ENCODE measurements around the gene LUC7L3.

Gene LUC7L3

GRCh38 chr17:50681263-50682200 lies 37.9 kb upstream of the LUC7L3 start:
- Histone ChIP-seq H3K36me3 (ENCODE audit: control insufficient read depth in 1 of 2, insufficient read depth in 2 of 2, low read length in 2 of 2) (no peaks in the 10 kb centered on the region), H3K9me3 (ENCODE audit: control insufficient read depth in 1 of 2, low read length in 2 of 2) (no peaks in the 10 kb centered on the region), H3K4me1 (ENCODE audit: control insufficient read depth in 1 of 2, insufficient read depth in 2 of 2, low read length in 2 of 2) (peaks cover 7% of the 10 kb centered on the region in 2 donors), H3K27ac (ENCODE audit: low read length) (no peak overlapping the region), H3K4me3 (ENCODE audit: low read depth in 1 of 2, low read length in 2 of 2) (peak overlapping the region in 1 of 2 donors; percentile 33), H3K27me3 (ENCODE audit: low read depth, low read length) (no peaks in the 10 kb centered on the region)

GRCh38 chr17:50682441-50682840 lies 37.0 kb upstream of the LUC7L3 start:
- Histone ChIP-seq H3K9me3 (ENCODE audit: control insufficient read depth in 1 of 2, low read length in 2 of 2) (no peaks in the 10 kb centered on the region), H3K27me3 (ENCODE audit: low read depth, low read length) (no peaks in the 10 kb centered on the region), H3K27ac (ENCODE audit: low read length) (no peak overlapping the region), H3K4me1 (ENCODE audit: control insufficient read depth in 1 of 2, insufficient read depth in 2 of 2, low read length in 2 of 2) (peaks cover 11 to 13% of the 10 kb centered on the region in 2 donors), H3K4me3 (ENCODE audit: low read depth in 1 of 2, low read length in 2 of 2) (no peak overlapping the region), H3K36me3 (ENCODE audit: control insufficient read depth in 1 of 2, insufficient read depth in 2 of 2, low read length in 2 of 2) (no peaks in the 10 kb centered on the region)

- H3K4me1 ChIP-seq (ENCODE audit: control insufficient read depth in 1 of 2, insufficient read depth in 2 of 2, low read length in 2 of 2): peaks cover 13 to 16% of the 10 kb centered on the region in 2 donors
- no peak overlapping the region for H3K27ac ChIP-seq (ENCODE audit: low read length)
- H3K9me3 ChIP-seq (ENCODE audit: control insufficient read depth in 1 of 2, low read length in 2 of 2): no peaks in the 10 kb centered on the region
- no peaks in the 10 kb centered on the region for H3K36me3 ChIP-seq (ENCODE audit: control insufficient read depth in 1 of 2, insufficient read depth in 2 of 2, low read length in 2 of 2)
- no peak overlapping the region for H3K4me3 ChIP-seq (ENCODE audit: low read depth in 1 of 2, low read length in 2 of 2)
- no peaks in the 10 kb centered on the region for H3K27me3 ChIP-seq (ENCODE audit: low read depth, low read length)
These were observed 36.5 kb upstream of the LUC7L3 start for GRCh38 chr17:50682938-50683337.

- Histone ChIP-seq H3K27me3 (ENCODE audit: low read depth, low read length) (no peaks in the 10 kb centered on the region), H3K9me3 (ENCODE audit: control insufficient read depth in 1 of 2, low read length in 2 of 2) (no peaks in the 10 kb centered on the region), H3K27ac (ENCODE audit: low read length) (no peak overlapping the region), H3K36me3 (ENCODE audit: control insufficient read depth in 1 of 2, insufficient read depth in 2 of 2, low read length in 2 of 2) (no peaks in the 10 kb centered on the region), H3K4me3 (ENCODE audit: low read depth in 1 of 2, low read length in 2 of 2) (no peak overlapping the region), H3K4me1 (ENCODE audit: control insufficient read depth in 1 of 2, insufficient read depth in 2 of 2, low read length in 2 of 2) (peaks cover 13 to 16% of the 10 kb centered on the region in 2 donors)
These were observed 35.7 kb upstream of the LUC7L3 start for GRCh38 chr17:50683434-50684287.

- H3K9me3 ChIP-seq (ENCODE audit: control insufficient read depth in 1 of 2, low read length in 2 of 2): no peaks in the 10 kb centered on the region
- no peaks in the 10 kb centered on the region for H3K27me3 ChIP-seq (ENCODE audit: low read depth, low read length)
- peak overlapping the region; percentile 19 for H3K27ac ChIP-seq (ENCODE audit: low read length)
- H3K36me3 ChIP-seq (ENCODE audit: control insufficient read depth in 1 of 2, insufficient read depth in 2 of 2, low read length in 2 of 2): no peaks in the 10 kb centered on the region
- H3K4me3 ChIP-seq (ENCODE audit: low read depth in 1 of 2, low read length in 2 of 2): no peak overlapping the region
- H3K4me1 ChIP-seq (ENCODE audit: control insufficient read depth in 1 of 2, insufficient read depth in 2 of 2, low read length in 2 of 2): peaks cover 14 to 17% of the 10 kb centered on the region in 2 donors
These were observed 35.2 kb upstream of the LUC7L3 start for GRCh38 chr17:50684288-50684611.

GRCh38 chr17:50684612-50685333 lies 34.6 kb upstream of the LUC7L3 start:
- H3K4me1 ChIP-seq (ENCODE audit: control insufficient read depth in 1 of 2, insufficient read depth in 2 of 2, low read length in 2 of 2): peaks cover 18 to 22% of the 10 kb centered on the region in 2 donors
- H3K27ac ChIP-seq (ENCODE audit: low read length): peak overlapping the region; percentile 19
- no peaks in the 10 kb centered on the region for H3K27me3 ChIP-seq (ENCODE audit: low read depth, low read length)
- H3K9me3 ChIP-seq (ENCODE audit: control insufficient read depth in 1 of 2, low read length in 2 of 2): no peaks in the 10 kb centered on the region
- H3K4me3 ChIP-seq (ENCODE audit: low read depth in 1 of 2, low read length in 2 of 2): no peak overlapping the region
- H3K36me3 ChIP-seq (ENCODE audit: control insufficient read depth in 1 of 2, insufficient read depth in 2 of 2, low read length in 2 of 2): no peaks in the 10 kb centered on the region

GRCh38 chr17:50685334-50685665 lies 34.1 kb upstream of the LUC7L3 start:
- H3K36me3 ChIP-seq (ENCODE audit: control insufficient read depth in 1 of 2, insufficient read depth in 2 of 2, low read length in 2 of 2): no peaks in the 10 kb centered on the region
- H3K27ac ChIP-seq (ENCODE audit: low read length): peak overlapping the region; percentile 19
- no peaks in the 10 kb centered on the region for H3K27me3 ChIP-seq (ENCODE audit: low read depth, low read length)
- H3K4me3 ChIP-seq (ENCODE audit: low read depth in 1 of 2, low read length in 2 of 2): no peak overlapping the region
- H3K4me1 ChIP-seq (ENCODE audit: control insufficient read depth in 1 of 2, insufficient read depth in 2 of 2, low read length in 2 of 2): peaks cover 18 to 27% of the 10 kb centered on the region in 2 donors
- H3K9me3 ChIP-seq (ENCODE audit: control insufficient read depth in 1 of 2, low read length in 2 of 2): no peaks in the 10 kb centered on the region

GRCh38 chr17:50685691-50686493 lies 33.5 kb upstream of the LUC7L3 start:
- H3K27ac ChIP-seq (ENCODE audit: low read length): peak overlapping the region; percentile 57
- H3K4me1 ChIP-seq (ENCODE audit: control insufficient read depth in 1 of 2, insufficient read depth in 2 of 2, low read length in 2 of 2): peaks cover 18 to 33% of the 10 kb centered on the region in 2 donors
- no peaks in the 10 kb centered on the region for H3K27me3 ChIP-seq (ENCODE audit: low read depth, low read length)
- no peaks in the 10 kb centered on the region for H3K36me3 ChIP-seq (ENCODE audit: control insufficient read depth in 1 of 2, insufficient read depth in 2 of 2, low read length in 2 of 2)
- H3K9me3 ChIP-seq (ENCODE audit: control insufficient read depth in 1 of 2, low read length in 2 of 2): no peaks in the 10 kb centered on the region
- no peak overlapping the region for H3K4me3 ChIP-seq (ENCODE audit: low read depth in 1 of 2, low read length in 2 of 2)

- Histone ChIP-seq H3K4me1 (ENCODE audit: control insufficient read depth in 1 of 2, insufficient read depth in 2 of 2, low read length in 2 of 2) (peaks cover 17 to 34% of the 10 kb centered on the region in 2 donors), H3K27ac (ENCODE audit: low read length) (peak overlapping the region; percentile 72), H3K4me3 (ENCODE audit: low read depth in 1 of 2, low read length in 2 of 2) (no peak overlapping the region)
These were observed 32.8 kb upstream of the LUC7L3 start for GRCh38 chr17:50686494-50687199.

More at GRCh38 chr17:50686494-50687199, 32.8 kb upstream of the LUC7L3 start:
- Histone ChIP-seq H3K27me3 (ENCODE audit: low read depth, low read length) (no peaks in the 10 kb centered on the region), H3K9me3 (ENCODE audit: control insufficient read depth in 1 of 2, low read length in 2 of 2) (no peaks in the 10 kb centered on the region), H3K36me3 (ENCODE audit: control insufficient read depth in 1 of 2, insufficient read depth in 2 of 2, low read length in 2 of 2) (no peaks in the 10 kb centered on the region)
